ENCODE data around the gene TP53RK.

- no peak for TF ChIP-seq CTCF (IDR thresholded peaks at IDR 0.05; ENCODE audit: insufficient read depth, low read length)
- no peak for TF ChIP-seq POLR2AphosphoS5 (IDR thresholded peaks at IDR 0.05; ENCODE audit: low read depth)
- no peak for TF ChIP-seq GABPA (IDR thresholded peaks at IDR 0.05; ENCODE audit: low read depth)
- no peak for TF ChIP-seq REST (IDR thresholded peaks at IDR 0.05; ENCODE audit: insufficient replicate concordance, low read depth)
Observed at GRCh38 chr20:46683011-46683667, 6.1 kb downstream of the TP53RK start.
